Lower lobe of right lung (tissue), 2 donors: ENCODE measurements around the gene HCN4. TPM values are rescaled to one million over a fixed set of nuclear protein-coding genes. Genes with fewer than 3 reads are reported as not detected.

Source experiments
- ATAC-seq, 2 donors: fragments of 200-7000 bp; cut with Tn5 transposase; one replicate each; pipeline ENCODE4 v1.9.1; 2020 to 2022; ENCODE audit warnings: mild to moderate bottlenecking in 2 of 2, moderate library complexity in 2 of 2
- DNase-seq: peaks from one replicate; pipeline ENCODE4 v3.0.0-alpha.2; 2020
- H3K27ac ChIP-seq: fragments of 200-600 bp; one replicate; pipeline ENCODE4 v1.8.0; 2022
- H3K27me3 ChIP-seq: fragments of 200-600 bp; one replicate; pipeline ENCODE4 v1.8.0; 2022; ENCODE audit warnings: low read depth
- H3K36me3 ChIP-seq: fragments of 200-600 bp; one replicate; pipeline ENCODE4 v1.8.0; 2022; ENCODE audit warnings: mild to moderate bottlenecking
- H3K4me1 ChIP-seq: fragments of 200-600 bp; one replicate; pipeline ENCODE4 v1.8.0; 2022
- H3K4me3 ChIP-seq: fragments of 200-600 bp; one replicate; pipeline ENCODE4 v1.8.0; 2022; ENCODE audit warnings: mild to moderate bottlenecking
- H3K9me3 ChIP-seq: fragments of 200-600 bp; one replicate; pipeline ENCODE4 v1.8.0; 2022
- intact Hi-C: fragments of 100-400 bp; cut with DNase I; formaldehyde crosslinking; loops from one replicate; pipeline ENCODE4 v1.11.0; 2022
- total RNA-seq: library from RNA; stranded (reverse); fragmentation: NEBNext Ultra II Directional; extraction: Animal tissue kit (Norgen Biotek cat#: 25700); gene quantifications from one replicate; pipeline ENCODE4 v1.2.1, GENCODE V29; 2021
- TF ChIP-seq, protein P1 (sequence below): fragments of 200-600 bp; IDR thresholded peaks from one replicate; pipeline ENCODE4 v1.8.0; 2022; ENCODE audit warnings: antibody characterized with exemption, mild to moderate bottlenecking
- donor health status: DM: no; HTN: yes; CAD: no; lungs with severe emphysema.

Gene HCN4
- total RNA-seq, 1 donor from 2014 or later = 0.18 TPM

GRCh38 chr15:73284090-73284716 is 84.6 kb downstream of the HCN4 start:
- Histone ChIP-seq H3K27me3 (no peaks in the 10 kb centered on the region), H3K36me3 (peaks cover 76% of the 10 kb centered on the region), H3K9me3 (no peaks in the 10 kb centered on the region), H3K4me1 (no peaks in the 10 kb centered on the region), H3K27ac (no peak overlapping the region), H3K4me3 (no peak overlapping the region)
- no peak for ATAC-seq
- TF ChIP-seq, protein P1, sequence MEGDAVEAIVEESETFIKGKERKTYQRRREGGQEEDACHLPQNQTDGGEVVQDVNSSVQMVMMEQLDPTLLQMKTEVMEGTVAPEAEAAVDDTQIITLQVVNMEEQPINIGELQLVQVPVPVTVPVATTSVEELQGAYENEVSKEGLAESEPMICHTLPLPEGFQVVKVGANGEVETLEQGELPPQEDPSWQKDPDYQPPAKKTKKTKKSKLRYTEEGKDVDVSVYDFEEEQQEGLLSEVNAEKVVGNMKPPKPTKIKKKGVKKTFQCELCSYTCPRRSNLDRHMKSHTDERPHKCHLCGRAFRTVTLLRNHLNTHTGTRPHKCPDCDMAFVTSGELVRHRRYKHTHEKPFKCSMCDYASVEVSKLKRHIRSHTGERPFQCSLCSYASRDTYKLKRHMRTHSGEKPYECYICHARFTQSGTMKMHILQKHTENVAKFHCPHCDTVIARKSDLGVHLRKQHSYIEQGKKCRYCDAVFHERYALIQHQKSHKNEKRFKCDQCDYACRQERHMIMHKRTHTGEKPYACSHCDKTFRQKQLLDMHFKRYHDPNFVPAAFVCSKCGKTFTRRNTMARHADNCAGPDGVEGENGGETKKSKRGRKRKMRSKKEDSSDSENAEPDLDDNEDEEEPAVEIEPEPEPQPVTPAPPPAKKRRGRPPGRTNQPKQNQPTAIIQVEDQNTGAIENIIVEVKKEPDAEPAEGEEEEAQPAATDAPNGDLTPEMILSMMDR = no peak
- no peak for DNase-seq
- intact Hi-C loops = no loop called here

DNA sequence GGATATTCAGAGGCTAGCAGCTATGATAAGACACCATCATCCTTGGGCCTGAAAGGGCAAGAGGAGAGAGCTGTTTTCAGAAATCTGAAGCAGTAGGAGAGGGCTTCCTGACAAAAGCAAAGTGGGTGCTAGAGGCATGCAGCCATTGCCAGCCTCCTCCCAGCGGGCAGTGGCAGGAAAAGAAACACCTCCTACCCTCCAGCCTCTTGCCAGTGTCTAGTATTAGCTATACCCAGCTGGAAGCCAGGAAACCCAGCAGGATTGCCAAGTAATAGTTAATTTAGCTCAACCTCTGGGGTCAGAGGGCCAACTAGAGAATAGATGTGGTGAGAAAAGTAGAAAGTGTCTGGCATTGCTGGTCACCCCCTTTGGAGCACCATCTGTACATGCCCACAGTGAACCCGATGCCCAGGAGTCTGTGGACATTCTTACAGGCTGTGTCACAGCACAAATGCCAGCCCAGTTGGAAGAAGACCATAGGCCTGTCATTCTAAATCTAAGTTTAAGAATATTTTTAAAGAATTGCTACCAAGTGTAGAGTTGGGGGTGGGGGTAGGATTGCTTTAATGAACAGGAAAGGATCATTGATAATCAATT is 85.3 kb downstream of the HCN4 start:
- no peaks in the 10 kb centered on the region for H3K4me1 ChIP-seq
- H3K4me3 ChIP-seq = no peak overlapping the region
- DNase-seq (no peak), ATAC-seq (no peak)
- no peaks in the 10 kb centered on the region for H3K27me3 ChIP-seq
- H3K27ac ChIP-seq = no peak overlapping the region
- TF ChIP-seq, protein P1 = no peak
- no peaks in the 10 kb centered on the region for H3K9me3 ChIP-seq
- intact Hi-C loops = no loop called here
- H3K36me3 ChIP-seq = peaks cover 73% of the 10 kb centered on the region

DNA sequence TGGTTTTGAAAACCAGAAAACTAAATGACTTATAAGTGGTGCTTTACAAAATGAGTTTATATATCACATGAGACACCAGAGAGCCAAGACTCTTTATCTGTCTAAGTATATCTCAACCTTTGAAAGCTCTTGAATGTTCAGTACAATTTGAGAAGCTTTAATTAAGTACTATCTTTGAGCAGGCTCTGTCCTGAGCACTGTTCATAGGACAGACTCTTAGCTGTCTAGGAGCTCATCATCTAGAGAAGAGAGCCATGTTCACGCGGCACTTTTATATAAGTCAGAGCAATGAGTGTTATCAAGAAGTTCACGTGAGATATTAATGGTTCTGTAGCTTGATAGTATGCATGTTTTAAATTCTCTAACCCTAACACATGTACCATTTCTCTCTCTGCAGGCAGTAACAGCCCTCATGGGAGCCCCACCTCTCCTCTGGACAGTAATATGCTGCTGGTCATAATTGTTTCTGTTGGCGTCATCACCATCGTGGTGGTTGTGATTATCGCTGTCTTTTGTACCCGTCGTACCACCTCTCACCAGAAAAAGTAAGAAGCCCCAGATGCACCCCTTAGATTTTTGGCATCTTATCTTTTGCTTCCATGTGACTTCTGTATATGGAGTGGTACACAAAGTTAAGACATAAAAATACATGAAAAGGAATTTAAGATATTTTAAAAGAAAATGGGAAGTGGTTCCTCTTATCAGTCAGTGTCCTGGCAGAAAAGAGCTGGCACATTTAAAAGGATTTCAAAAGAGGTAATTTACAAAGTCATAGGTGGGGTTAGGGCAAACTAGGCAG is 86.0 kb downstream of the HCN4 start:
- Histone ChIP-seq H3K36me3 (peaks cover 69% of the 10 kb centered on the region), H3K4me1 (no peaks in the 10 kb centered on the region), H3K9me3 (no peaks in the 10 kb centered on the region), H3K27me3 (no peaks in the 10 kb centered on the region), H3K27ac (no peak overlapping the region), H3K4me3 (no peak overlapping the region)
- intact Hi-C loops = no loop called here
- no peak for DNase-seq
- no peak for ATAC-seq
- TF ChIP-seq, protein P1 = no peak

DNA sequence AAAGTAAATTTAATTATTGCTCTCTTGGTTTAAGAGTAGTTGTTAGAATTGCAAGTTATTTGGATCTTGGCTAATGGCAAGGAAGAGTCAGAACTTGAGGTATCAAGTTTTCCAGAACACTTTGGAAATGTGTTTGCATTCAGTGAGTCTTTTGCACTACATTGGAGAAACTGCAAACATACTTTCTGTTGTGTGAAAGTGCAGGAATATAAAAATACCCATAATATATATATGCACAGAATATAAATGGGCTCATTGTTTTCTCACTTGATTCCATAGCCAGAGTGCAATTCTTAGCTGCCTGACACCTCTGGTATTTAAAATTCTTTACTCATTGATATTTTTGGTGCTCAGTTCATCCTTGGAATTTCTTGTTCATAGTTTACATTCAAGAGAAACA is 92.9 kb downstream of the HCN4 start:
- H3K27me3 ChIP-seq = no peaks in the 10 kb centered on the region
- H3K4me1 ChIP-seq = no peaks in the 10 kb centered on the region
- TF ChIP-seq, protein P1 = no peak
- ATAC-seq = no peak
- H3K4me3 ChIP-seq = no peak overlapping the region
- no peaks in the 10 kb centered on the region for H3K9me3 ChIP-seq
- peaks cover 45% of the 10 kb centered on the region for H3K36me3 ChIP-seq
- intact Hi-C loops = no loop called here
- DNase-seq = no peak
- no peak overlapping the region for H3K27ac ChIP-seq

- no peak overlapping the region for H3K27ac ChIP-seq
- H3K36me3 ChIP-seq = peaks cover 47% of the 10 kb centered on the region
- no peak overlapping the region for H3K4me3 ChIP-seq
- no peak for DNase-seq
- no peaks in the 10 kb centered on the region for H3K9me3 ChIP-seq
- ATAC-seq = peak; percentile 70 to 71
- TF ChIP-seq, protein P1 = peak; percentile 78
- H3K27me3 ChIP-seq = no peaks in the 10 kb centered on the region
- H3K4me1 ChIP-seq = no peaks in the 10 kb centered on the region
- intact Hi-C loops = no loop called here
These were observed 95.4 kb downstream of the HCN4 start for GRCh38 chr15:73273181-73274002.
